ENCODE measurements around the gene SURF6.

DNA sequence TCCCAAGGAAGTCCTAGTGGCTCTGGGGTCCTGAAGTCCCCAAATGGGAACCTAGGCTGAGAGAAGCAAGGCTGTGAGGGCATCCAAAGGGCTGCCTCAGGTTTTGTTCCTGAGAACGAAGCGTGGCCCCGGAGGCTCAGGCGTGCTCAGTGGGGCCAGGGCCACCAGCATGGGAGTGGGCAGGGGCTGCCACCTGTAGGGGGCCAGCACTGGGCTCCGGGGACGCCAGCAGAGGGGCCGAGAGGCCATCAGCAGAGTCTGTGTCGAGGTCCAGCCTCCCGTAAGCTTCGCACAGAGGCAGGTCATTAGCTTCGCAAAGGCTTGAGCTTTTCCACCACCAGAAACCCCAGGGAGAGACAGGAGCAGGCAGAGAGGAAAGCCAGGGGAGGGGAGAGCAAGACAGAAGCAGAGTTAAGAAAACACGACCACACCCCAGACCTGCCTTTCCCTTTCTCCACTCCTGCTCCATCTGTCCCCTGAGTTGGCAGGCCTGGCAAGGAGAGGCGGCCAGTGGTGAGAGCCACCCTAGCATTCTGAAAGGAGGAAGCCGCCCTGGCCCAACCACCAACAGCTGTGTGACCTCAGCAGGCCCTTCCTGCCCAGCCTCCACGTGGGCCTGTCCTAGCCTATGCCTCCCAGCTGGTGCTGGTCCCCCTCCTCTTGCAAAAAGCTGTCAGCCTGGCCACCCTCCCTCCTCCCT, 5.5 kb upstream of the SURF6 start:
- no peak for TF ChIP-seq ARNT (IDR thresholded peaks at IDR 0.05)
- no peak for TF ChIP-seq BHLHE40 (IDR thresholded peaks at IDR 0.05; ENCODE audit: borderline replicate concordance)
- no peak for TF ChIP-seq SP1 (IDR thresholded peaks at IDR 0.05)
- no peak for TF ChIP-seq ELF4 (IDR thresholded peaks at IDR 0.05)
- no peak for TF ChIP-seq FOXM1 (IDR thresholded peaks at IDR 0.05; ENCODE audit: borderline replicate concordance)
- no peak for TF ChIP-seq FOXK2 (IDR thresholded peaks at IDR 0.05)
- no peak for TF ChIP-seq SUZ12 (IDR thresholded peaks at IDR 0.05)

Measured in HEK293T (cell line).